Measurements from ENCODE around the gene FAM81B. TPM values are rescaled to one million over a fixed set of nuclear protein-coding genes. Genes with fewer than 3 reads are reported as not detected.

The FAM81B gene
- total and polyA plus RNA-seq, 4 donors: not detected

DNA sequence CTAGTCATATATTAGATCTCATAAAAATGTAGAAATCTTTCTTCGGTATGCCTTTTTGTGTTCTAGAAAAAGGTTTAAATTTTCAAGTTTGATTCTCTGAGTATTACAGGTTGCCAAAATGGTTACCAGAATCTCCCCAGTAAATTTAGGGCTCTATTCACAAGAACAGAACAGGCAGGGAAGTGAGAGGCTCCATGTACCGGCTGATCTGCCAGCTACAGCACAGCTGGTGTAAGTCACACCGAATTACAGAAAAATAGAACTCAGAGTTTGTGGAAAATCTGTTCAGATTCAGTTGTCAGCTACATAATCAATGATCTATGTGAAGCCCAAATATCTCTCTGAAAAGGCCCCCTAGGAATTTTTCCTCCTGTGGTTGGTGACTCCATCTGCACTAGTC lies 10.5 kb downstream of the FAM81B start (continued):
- no peak for TF ChIP-seq TAF1 (conservative IDR thresholded peaks at IDR 0.05)
- TF ChIP-seq, protein P1, sequence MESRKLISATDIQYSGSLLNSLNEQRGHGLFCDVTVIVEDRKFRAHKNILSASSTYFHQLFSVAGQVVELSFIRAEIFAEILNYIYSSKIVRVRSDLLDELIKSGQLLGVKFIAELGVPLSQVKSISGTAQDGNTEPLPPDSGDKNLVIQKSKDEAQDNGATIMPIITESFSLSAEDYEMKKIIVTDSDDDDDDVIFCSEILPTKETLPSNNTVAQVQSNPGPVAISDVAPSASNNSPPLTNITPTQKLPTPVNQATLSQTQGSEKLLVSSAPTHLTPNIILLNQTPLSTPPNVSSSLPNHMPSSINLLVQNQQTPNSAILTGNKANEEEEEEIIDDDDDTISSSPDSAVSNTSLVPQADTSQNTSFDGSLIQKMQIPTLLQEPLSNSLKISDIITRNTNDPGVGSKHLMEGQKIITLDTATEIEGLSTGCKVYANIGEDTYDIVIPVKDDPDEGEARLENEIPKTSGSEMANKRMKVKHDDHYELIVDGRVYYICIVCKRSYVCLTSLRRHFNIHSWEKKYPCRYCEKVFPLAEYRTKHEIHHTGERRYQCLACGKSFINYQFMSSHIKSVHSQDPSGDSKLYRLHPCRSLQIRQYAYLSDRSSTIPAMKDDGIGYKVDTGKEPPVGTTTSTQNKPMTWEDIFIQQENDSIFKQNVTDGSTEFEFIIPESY (IDR thresholded peaks at IDR 0.05): no peak
- no peak for TF ChIP-seq EGR1 (IDR thresholded peaks at IDR 0.05; ENCODE audit: low read depth in 2 of 2)

DNA sequence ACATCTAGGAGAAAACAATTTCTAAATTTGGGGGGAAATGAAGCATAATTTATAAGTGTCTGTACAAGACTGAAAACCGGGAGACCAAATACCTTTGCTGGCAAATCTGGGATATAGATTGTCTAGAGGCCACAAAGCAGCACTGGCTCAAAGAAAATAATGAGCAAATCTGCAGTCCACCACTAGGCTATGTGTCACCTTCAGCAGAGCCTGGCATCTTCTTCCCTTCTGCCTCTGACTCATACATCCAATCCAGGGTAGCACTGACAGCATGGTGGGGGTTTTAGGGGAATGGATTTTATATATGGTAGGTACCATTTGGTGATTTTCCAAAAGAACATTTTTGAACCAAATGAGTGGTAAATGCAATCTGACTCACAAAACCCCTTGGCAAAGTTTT lies 12.8 kb downstream of the FAM81B start:
- Histone ChIP-seq H3K9me3 (ENCODE audit: control insufficient read depth in 4 of 4, low read length in 3 of 4) (no peaks in the 10 kb centered on the region), H3K9ac (ENCODE audit: low read depth in 1 of 2, low read length in 2 of 2) (no peak overlapping the region), H3K4me1 (ENCODE audit: control insufficient read depth in 4 of 4, insufficient read depth in 4 of 4, low read length in 3 of 4) (no peaks in the 10 kb centered on the region), H3K27ac (ENCODE audit: low read depth in 1 of 2, low read length in 2 of 2) (no peak overlapping the region), H3K36me3 (ENCODE audit: control insufficient read depth in 4 of 4, insufficient read depth in 3 of 4, low read depth in 1 of 4, low read length in 3 of 4) (no peaks in the 10 kb centered on the region), H3K4me3 (ENCODE audit: low read depth in 1 of 3, low read length in 3 of 3) (no peak overlapping the region), H3K27me3 (ENCODE audit: control insufficient read depth in 4 of 4, insufficient read depth in 4 of 4, low read length in 3 of 4) (no peaks in the 10 kb centered on the region)
- 94% methylated on average over 1 of the region's 1 CpG for WGBS
- DNase-seq (ENCODE audit: low spot score): no peak
- TF ChIP-seq RXRA (IDR thresholded peaks at IDR 0.05): no peak
- TF ChIP-seq FOXA2 (IDR thresholded peaks at IDR 0.05): no peak

DNA sequence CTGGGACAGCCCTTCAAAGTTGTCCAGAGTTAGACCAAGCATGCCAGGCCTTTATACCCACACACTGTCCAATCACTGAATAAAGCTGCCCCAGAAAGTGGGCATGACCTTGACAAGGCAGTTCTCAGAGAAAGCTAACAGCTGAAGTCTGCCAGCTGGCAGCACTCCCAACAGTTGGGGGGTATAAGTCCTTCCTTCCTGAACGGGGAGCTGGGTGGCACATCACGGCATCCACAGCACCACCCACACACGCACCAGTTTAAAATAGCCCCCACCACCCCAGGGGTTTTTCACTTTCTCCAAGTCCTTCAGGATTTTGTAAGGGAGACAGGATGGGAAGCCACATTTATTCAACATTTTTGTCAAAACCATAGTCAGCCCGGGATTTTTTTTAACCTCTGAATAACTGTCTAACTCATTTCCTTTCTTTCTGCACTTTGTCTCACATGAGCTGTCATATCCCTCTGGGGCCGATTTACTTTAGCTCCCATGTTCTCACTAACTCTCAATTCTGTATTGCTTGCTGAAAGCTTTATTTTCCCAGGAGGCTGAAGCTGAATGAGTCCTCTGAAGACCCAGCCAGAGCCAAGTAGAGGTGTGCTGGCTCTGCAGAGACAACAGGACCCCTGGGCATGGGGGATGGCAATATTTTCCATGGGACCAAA lies 15.4 kb downstream of the FAM81B start:
- peaks cover 0 to 9% (median 2%) of the 10 kb centered on the region in 4 donors for H3K4me1 ChIP-seq (ENCODE audit: control insufficient read depth in 4 of 4, insufficient read depth in 4 of 4, low read length in 3 of 4)
- H3K27ac ChIP-seq (ENCODE audit: low read depth in 1 of 2, low read length in 2 of 2): no peak overlapping the region
- no peak overlapping the region for H3K9ac ChIP-seq (ENCODE audit: low read depth in 1 of 2, low read length in 2 of 2)
- no peaks in the 10 kb centered on the region for H3K36me3 ChIP-seq (ENCODE audit: control insufficient read depth in 4 of 4, insufficient read depth in 3 of 4, low read depth in 1 of 4, low read length in 3 of 4)
- H3K4me3 ChIP-seq (ENCODE audit: low read depth in 1 of 3, low read length in 3 of 3): no peak overlapping the region
- DNase-seq (ENCODE audit: low spot score): no peak
- no peaks in the 10 kb centered on the region for H3K9me3 ChIP-seq (ENCODE audit: control insufficient read depth in 4 of 4, low read length in 3 of 4)
- 49% methylated on average over 5 of the region's 5 CpGs for WGBS
- H3K27me3 ChIP-seq (ENCODE audit: control insufficient read depth in 4 of 4, insufficient read depth in 4 of 4, low read length in 3 of 4): no peaks in the 10 kb centered on the region
- no peak for TF ChIP-seq FOXA2 (IDR thresholded peaks at IDR 0.05)
- TF ChIP-seq FOXA1 (IDR thresholded peaks at IDR 0.05): no peak
- TF ChIP-seq TAF1 (conservative IDR thresholded peaks at IDR 0.05): no peak
- no peak for TF ChIP-seq RAD21 (IDR thresholded peaks at IDR 0.05)
- TF ChIP-seq JUND (IDR thresholded peaks at IDR 0.05): no peak
- TF ChIP-seq RXRA (IDR thresholded peaks at IDR 0.05): no peak
- no peak for TF ChIP-seq YY1 (IDR thresholded peaks at IDR 0.05)
- TF ChIP-seq, protein P2, sequence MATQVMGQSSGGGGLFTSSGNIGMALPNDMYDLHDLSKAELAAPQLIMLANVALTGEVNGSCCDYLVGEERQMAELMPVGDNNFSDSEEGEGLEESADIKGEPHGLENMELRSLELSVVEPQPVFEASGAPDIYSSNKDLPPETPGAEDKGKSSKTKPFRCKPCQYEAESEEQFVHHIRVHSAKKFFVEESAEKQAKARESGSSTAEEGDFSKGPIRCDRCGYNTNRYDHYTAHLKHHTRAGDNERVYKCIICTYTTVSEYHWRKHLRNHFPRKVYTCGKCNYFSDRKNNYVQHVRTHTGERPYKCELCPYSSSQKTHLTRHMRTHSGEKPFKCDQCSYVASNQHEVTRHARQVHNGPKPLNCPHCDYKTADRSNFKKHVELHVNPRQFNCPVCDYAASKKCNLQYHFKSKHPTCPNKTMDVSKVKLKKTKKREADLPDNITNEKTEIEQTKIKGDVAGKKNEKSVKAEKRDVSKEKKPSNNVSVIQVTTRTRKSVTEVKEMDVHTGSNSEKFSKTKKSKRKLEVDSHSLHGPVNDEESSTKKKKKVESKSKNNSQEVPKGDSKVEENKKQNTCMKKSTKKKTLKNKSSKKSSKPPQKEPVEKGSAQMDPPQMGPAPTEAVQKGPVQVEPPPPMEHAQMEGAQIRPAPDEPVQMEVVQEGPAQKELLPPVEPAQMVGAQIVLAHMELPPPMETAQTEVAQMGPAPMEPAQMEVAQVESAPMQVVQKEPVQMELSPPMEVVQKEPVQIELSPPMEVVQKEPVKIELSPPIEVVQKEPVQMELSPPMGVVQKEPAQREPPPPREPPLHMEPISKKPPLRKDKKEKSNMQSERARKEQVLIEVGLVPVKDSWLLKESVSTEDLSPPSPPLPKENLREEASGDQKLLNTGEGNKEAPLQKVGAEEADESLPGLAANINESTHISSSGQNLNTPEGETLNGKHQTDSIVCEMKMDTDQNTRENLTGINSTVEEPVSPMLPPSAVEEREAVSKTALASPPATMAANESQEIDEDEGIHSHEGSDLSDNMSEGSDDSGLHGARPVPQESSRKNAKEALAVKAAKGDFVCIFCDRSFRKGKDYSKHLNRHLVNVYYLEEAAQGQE (IDR thresholded peaks at IDR 0.05): no peak
- no peak for TF ChIP-seq SP1 (IDR thresholded peaks at IDR 0.05)
- TF ChIP-seq, protein P3, sequence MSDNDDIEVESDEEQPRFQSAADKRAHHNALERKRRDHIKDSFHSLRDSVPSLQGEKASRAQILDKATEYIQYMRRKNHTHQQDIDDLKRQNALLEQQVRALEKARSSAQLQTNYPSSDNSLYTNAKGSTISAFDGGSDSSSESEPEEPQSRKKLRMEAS (IDR thresholded peaks at IDR 0.05): no peak
- TF ChIP-seq, protein P4, sequence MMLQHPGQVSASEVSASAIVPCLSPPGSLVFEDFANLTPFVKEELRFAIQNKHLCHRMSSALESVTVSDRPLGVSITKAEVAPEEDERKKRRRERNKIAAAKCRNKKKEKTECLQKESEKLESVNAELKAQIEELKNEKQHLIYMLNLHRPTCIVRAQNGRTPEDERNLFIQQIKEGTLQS (IDR thresholded peaks at IDR 0.05): no peak
- no peak for TF ChIP-seq EGR1 (IDR thresholded peaks at IDR 0.05; ENCODE audit: low read depth in 2 of 2)
- TF ChIP-seq HNF4G (IDR thresholded peaks at IDR 0.05): no peak
- no peak for TF ChIP-seq GABPA (IDR thresholded peaks at IDR 0.05 in 1 of 2, conservative IDR thresholded peaks at IDR 0.05 in 1 of 2)
- TF ChIP-seq, protein P5, sequence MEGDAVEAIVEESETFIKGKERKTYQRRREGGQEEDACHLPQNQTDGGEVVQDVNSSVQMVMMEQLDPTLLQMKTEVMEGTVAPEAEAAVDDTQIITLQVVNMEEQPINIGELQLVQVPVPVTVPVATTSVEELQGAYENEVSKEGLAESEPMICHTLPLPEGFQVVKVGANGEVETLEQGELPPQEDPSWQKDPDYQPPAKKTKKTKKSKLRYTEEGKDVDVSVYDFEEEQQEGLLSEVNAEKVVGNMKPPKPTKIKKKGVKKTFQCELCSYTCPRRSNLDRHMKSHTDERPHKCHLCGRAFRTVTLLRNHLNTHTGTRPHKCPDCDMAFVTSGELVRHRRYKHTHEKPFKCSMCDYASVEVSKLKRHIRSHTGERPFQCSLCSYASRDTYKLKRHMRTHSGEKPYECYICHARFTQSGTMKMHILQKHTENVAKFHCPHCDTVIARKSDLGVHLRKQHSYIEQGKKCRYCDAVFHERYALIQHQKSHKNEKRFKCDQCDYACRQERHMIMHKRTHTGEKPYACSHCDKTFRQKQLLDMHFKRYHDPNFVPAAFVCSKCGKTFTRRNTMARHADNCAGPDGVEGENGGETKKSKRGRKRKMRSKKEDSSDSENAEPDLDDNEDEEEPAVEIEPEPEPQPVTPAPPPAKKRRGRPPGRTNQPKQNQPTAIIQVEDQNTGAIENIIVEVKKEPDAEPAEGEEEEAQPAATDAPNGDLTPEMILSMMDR (IDR thresholded peaks at IDR 0.05; ENCODE audit: low read depth, low read length, missing input control): no peak
- no peak for TF ChIP-seq HNF4A (conservative IDR thresholded peaks at IDR 0.05)
